Erythroblast (primary cell): Measurements from ENCODE around the gene KIF1A.

Experiments used
- DNase-seq, 2 experiments: peaks; one replicate each; lab custom pipeline; 2025; lab: John Stamatoyannopoulos, UW
- GATA1 ChIP-seq: IDR thresholded peaks from 2 replicates; pipeline ENCODE4 v1.6.1; 2011; ENCODE audit warnings: low read depth, mild to moderate bottlenecking, control low read depth, low read length, moderate library complexity
- POLR2A ChIP-seq: IDR thresholded peaks from 2 replicates; pipeline ENCODE4 v1.6.1; 2011; ENCODE audit warnings: mild to moderate bottlenecking, low read length

KIF1A gene

DNA sequence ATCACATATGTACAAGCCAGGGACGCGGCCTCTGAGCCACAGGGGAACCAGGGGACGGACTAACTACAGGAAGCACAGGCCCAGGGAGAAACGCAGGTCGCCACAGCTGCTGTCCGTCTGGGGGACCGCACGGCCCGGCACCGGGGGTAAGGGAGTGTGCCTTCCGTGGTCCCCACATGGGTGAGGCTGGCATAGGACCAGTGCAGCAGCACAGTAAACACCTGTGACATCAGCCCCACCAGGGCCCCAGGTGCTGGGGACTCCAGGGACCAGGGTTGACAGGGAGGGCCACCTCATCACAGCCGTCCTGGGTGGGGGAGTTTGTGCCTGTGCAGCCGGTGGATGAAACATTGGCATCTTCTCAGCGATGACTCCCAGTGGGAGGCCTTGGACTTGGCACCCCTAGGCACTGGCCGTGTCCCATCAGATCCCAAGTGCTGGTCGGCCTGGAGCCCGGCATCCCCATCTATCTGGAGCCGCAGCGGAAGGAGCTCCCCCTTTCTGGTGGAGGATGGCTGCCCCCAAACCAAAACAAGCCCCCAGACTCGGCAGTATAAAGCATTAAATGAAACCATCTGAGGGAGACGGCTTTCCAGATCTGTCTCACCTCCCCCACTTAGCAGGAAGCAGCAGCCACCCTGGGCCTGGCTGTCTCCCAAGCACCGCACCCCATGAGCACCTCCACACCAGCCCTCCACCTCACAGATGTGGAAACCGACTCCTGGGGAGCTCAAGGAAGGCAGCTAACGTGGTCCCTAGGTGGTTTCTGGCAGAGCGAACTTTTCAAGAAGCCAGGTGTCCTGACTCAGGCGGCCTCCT lies 105.9 kb downstream of the KIF1A start:
- TF ChIP-seq POLR2A (no peak), GATA1 (no peak)
- DNase-seq, result no peak

DNA sequence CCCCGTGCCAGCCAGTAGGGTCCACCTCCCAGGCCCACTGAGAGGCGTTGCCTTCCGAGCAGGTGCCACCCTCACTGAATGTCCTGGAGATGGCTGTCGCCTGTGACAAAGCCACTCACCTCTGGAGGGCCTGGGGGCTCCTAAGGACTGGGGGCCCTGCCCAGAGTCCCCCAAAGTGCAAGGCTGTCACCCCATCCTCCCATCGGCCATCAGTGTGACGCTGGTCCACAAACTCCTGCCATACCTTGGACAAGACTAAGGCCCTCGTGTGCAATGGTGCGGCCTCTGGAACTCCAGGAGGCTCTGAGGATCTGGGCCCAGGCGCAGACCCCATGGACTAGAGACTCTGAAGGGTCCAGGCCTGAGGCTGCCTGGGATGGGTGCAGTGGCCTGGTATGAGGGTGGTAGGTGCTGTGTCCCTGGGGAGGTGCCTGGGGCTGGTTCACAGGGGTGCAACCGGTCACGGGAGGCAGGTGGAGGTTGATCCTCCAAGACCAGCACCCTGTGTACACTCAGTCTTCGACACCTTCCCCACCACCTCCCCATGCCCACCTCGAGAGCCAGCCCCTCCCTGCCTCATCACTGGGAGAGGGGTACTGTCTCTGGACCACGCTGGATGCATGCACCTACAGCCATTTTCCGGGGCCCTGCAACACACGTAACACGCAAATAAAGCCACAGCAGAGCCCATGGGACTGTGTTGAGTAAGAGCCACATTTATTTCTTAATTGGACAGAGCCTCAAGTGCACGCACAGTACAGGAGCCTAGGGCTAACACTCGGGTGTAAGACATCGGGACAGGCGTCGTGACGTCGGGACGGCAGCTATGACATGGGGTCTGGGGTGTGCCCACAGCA lies 106.7 kb downstream of the KIF1A start:
- TF ChIP-seq POLR2A (no peak), GATA1 (no peak)
- no peak for DNase-seq

DNA sequence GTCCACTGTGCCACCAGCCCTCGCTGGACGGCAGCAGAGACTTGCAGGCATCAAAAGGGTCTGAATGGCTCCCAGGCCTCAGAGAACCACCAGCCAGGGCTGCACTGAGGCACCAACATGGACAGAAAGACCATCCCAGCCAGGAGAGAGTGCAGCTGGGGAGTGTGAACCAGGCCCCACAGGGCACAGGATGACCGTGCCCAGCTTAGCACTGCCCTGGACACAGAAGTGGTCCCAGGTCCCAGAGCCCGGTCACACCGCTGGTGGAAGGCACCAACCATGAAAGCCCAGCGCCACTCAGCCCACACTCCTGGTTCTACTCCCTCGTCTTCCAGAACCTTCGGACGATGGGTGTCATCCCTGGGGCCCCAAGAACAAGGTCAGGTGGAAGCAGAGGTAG lies 107.9 kb downstream of the KIF1A start:
- TF ChIP-seq GATA1, result no peak
- no peak for TF ChIP-seq POLR2A
- no peak for DNase-seq

DNA sequence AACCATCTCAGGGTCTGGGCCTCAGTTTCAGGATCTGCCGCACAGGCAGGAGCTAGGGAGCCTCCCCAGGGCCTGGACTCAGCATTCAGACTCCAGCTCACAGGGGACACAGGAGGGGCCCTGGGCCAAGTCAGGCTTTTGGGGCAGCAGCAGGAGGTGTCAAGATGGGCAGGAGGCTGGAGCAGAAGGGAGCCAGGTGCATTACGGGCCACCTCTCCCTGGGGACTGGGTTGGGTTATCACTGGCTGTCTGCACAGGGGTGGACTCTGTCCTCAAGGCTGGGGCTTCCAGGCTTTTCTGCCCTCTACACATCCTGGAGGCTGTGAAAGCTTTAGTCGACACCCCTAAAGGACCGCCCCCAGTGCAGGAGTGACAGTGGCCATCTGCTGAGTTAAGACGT lies 108.3 kb downstream of the KIF1A start:
- DNase-seq, result no peak
- TF ChIP-seq GATA1 (no peak), POLR2A (no peak)

DNA sequence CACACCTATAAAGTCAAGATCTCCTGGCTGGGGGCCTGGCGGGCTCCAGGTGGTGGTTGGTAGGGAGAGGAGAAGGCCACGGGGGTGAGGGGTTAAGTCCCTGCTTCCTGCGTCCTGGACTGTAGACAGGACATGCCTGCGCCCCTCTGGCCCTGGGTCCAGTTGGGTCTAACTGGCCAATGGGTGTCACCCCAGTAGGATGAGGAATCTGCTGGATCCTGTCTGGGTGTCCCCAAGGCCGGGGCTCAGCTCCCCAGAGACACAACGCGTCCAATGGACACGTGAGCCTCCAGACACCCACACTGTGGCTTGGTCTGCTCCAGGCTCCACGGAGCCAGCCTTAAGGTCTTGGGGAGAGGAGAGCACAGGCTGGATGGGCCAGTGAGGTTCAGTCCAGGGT lies 108.7 kb downstream of the KIF1A start:
- no peak for DNase-seq

DNA sequence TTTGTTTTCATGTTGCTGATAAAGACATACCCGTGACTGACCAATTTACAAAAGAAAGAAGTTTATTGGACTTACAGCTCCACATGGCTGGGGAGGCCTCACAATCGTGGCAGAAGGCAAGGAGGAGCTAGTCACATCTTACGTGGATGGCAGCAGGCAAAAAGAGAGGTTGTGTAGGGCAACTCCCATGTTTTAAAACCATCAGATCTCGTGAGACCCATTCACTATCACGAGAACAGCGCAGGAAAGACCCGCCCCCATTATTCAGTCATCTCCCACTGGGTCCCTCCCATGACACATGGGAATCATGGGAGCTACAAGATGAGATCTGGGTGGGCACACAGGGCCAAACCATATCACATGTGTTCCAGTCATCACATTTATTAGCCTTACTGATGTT lies 111.6 kb downstream of the KIF1A start:
- DNase-seq, result no peak
- TF ChIP-seq POLR2A (no peak), GATA1 (no peak)

More for the DNA sequence above, 108.7 kb downstream of the KIF1A start:
- TF ChIP-seq GATA1, result no peak
- TF ChIP-seq POLR2A, result no peak

DNA sequence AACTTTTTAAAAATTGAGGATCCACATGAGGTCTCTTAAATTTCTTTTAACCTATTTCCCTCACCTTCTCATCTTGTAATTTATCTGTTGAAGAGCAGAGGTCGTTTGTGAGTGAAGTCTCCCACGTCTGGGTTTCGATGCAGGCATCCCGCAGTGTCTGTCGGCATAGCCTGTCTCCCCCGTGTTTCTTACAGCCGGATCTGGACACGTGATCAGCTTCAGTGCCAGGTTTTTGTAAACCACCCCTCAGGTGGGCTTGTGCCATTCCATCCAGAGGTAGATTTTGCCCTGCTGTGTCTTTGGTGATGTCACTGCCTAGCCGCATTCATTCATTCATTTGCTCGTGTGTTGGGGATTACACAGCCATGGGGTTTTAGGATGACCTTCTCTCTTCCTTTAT lies 112.2 kb downstream of the KIF1A start:
- TF ChIP-seq GATA1 (no peak), POLR2A (no peak)
- no peak for DNase-seq

DNA sequence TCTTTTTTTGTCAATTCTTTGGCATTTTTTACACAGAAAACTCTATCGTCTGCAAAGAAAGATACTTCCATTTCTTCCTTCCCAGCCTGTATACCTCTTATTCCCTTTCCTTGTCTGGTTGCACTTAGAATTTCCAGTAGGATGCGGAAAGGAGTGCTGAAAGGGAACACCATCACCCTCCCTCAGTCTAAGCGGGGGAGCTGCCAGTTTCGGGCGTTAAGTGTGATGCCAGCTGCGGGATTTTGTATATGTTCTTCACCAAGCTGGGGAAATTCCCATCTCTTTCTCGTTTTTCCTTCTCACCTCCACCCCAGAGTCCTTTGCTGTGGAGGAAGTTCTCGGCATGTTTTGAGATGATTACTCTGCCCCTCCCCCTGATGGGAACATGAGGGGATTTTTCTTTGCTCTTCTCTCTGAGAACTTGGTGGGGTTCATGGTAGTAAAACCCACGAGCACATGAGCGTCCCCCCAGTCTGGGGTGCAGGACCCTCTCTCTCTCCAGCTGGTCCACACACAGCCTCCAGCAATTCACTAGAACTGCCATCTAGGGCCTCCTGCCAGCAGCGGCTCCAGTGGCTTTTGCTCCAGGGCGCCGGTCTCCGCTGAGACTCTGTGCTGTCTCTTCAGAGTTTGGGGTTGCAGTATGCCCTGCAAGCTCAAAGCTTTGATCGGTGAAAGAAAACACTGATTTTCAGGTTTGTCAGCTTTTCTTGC lies 112.8 kb downstream of the KIF1A start:
- DNase-seq, result no peak

DNA sequence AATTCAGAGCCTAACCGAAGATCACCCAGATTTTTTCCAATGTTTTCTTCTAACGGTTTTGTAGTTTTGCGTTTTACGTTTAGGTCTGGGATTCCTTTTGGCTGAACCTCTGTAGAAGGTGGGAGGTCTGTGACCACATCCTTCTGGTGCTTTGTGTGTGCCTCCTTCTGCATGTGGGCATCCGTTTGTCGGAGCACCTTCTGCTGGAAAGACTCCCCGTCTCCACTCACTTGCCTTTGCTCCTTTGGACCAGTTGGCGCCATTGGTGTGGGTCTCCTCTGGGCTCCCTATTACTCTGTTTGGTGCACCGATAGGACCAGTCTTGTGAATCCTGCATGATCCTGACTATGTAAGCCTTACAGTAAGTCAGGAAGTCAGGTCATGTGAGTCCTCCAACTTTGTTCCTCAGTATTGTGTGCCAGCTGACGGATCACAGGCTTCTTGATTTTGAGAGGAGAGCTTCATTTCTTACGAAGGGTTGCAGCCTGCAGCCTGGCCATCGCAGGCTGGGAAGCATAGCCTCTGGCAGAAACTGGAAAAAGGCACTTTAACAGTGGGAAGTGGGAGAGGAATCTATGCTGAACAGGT lies 114.7 kb downstream of the KIF1A start:
- TF ChIP-seq GATA1 (no peak), POLR2A (no peak)
- no peak for DNase-seq

More for the DNA sequence above, 112.8 kb downstream of the KIF1A start:
- no peak for TF ChIP-seq POLR2A
- no peak for TF ChIP-seq GATA1

DNA sequence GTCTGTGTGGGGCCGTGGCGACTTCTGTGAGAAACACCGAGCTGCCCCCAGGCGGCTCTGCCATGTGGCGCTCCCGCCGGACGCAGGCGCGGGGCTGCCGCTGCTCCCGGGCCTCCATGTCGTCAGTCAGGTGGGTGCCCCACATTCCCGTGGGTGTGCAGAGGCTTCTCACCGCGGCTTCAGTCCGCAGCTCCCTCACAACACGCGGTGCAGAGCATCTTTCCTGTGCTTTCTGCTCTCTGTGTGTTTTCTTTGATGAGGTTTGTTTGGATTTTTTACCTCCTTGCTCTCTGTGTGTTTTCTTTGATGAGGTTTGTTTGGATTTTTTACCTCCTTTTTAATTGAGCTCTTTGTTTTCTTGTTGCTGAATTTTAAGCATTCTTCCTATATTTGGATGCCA lies 115.4 kb downstream of the KIF1A start:
- TF ChIP-seq GATA1 (no peak), POLR2A (no peak)
- DNase-seq, result no peak

DNA sequence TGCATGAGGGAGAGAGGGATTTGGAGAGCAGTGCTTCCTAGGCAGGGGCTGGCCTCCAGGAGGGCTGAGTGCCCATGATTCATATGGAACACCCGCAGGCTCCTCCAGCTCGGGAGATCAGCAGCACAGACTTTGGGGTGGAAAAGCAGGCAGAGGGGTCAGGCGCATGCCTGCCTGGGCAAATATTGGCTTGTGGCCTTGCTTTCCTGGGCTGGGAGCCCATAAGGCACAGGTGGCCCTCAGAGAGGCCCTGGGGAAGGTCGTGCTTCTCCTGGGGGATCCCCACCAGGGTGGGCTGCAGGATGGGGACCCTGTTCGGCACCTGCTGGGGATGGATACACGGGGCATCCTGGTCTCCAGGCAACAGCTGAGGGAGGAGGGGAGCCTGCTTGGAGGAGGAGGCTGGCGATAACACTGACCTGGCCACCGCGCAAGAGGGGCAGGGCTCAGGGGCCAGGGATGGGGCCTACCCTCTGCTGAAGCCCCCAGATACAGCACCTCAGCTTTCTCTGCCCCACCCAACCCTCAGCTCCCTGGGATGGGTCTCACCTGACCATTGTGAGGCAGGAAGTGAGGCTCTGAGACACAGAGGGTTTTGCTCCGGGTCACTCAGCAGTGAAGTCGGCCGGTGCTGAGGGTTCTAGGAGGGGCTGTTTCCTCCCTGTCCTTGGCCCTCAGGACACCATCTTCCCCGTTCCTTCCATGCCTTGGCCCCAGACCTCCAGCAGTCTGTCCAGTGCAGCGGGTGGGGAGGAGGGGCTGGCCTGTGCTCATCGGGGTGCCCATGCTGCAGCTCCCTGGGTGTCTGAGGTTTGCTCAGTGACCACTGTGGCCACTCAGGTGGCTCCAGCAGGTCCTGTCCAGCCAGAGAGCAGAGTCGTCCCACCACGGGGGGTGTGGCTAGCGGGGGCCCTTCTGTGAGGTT lies 116.3 kb downstream of the KIF1A start:
- DNase-seq, result no peak
- TF ChIP-seq GATA1 (no peak), POLR2A (no peak)

DNA sequence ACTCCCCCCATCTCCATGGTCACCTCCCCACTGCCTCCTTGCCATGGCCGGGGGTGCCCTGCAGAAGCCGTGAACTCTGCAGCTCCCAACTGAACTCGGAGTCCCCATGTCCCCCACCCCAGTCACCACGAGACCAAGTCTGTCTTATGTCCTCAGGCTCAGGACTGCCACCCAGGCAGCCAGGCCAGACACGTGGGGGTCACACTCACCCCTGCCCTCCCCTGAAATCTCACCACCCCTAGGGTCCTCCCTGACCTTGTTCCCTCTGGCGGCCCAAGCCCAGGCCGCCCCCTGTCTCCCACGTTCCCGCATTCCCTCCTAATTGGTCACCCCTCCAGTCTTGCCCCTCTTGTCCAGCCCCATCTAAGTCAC lies 117.4 kb downstream of the KIF1A start:
- no peak for TF ChIP-seq GATA1
- no peak for TF ChIP-seq POLR2A
- no peak for DNase-seq
